H9 (cell line): ENCODE results near the gene SGSM2. TPM values are rescaled to one million over a fixed set of nuclear protein-coding genes. Genes with fewer than 3 reads are reported as not detected.

Experiments used
- DNase-seq: peaks from one replicate; pipeline ENCODE4 v3.0.0-alpha.2; 2017
- H2AFZ ChIP-seq: one replicate; pipeline ENCODE4 v1.6.1; 2013; ENCODE audit warnings: mild to moderate bottlenecking, low read length, control low read depth, moderate library complexity
- H2AK5ac ChIP-seq: 2 replicates; pipeline ENCODE4 v1.6.1; 2013; ENCODE audit warnings: low read length, control low read depth, mixed read lengths; ENCODE audit not compliant: insufficient read length
- H2BK120ac ChIP-seq: one replicate; pipeline ENCODE4 v1.6.1; 2013; ENCODE audit warnings: low read depth, mild to moderate bottlenecking, low read length, control low read depth, inconsistent platforms; ENCODE audit not compliant: poor library complexity, severe bottlenecking
- H2BK12ac ChIP-seq: 2 replicates; pipeline ENCODE4 v1.6.1; 2013; ENCODE audit warnings: low read length, control low read depth, mixed read lengths, low read depth; ENCODE audit not compliant: insufficient read length
- H2BK15ac ChIP-seq: 2 replicates; pipeline ENCODE4 v1.6.1; 2013; ENCODE audit warnings: low read depth, low read length, control low read depth
- H2BK20ac ChIP-seq: one replicate; pipeline ENCODE4 v1.6.1; 2013; ENCODE audit warnings: low read depth, mild to moderate bottlenecking, low read length, control low read depth, inconsistent platforms; ENCODE audit not compliant: poor library complexity, severe bottlenecking
- H2BK5ac ChIP-seq: 2 replicates; pipeline ENCODE4 v1.6.1; 2013; ENCODE audit warnings: low read length, control low read depth, mixed read lengths; ENCODE audit not compliant: insufficient read length
- H3K14ac ChIP-seq: 2 replicates; pipeline ENCODE4 v1.6.1; 2013; ENCODE audit warnings: low read length, control low read depth; ENCODE audit not compliant: insufficient read depth
- H3K18ac ChIP-seq: 2 replicates; pipeline ENCODE4 v1.6.1; 2013; ENCODE audit warnings: low read depth, mild to moderate bottlenecking, mixed read lengths, low read length, control low read depth; ENCODE audit not compliant: insufficient read length
- H3K23ac ChIP-seq: 2 replicates; pipeline ENCODE4 v1.6.1; 2013; ENCODE audit warnings: low read length, control low read depth, mixed read lengths, low read depth; ENCODE audit not compliant: insufficient read length
- H3K23me2 ChIP-seq: 2 replicates; pipeline ENCODE4 v1.6.1; 2013; ENCODE audit warnings: low read depth, mild to moderate bottlenecking, mixed read lengths, low read length, control low read depth; ENCODE audit not compliant: insufficient read length, poor library complexity, severe bottlenecking
- H3K27ac ChIP-seq: 2 replicates; pipeline ENCODE4 v1.5.1; 2013; ENCODE audit warnings: low read length, control low read depth, mixed read lengths, low read depth; ENCODE audit not compliant: insufficient read length
- H3K27me3 ChIP-seq: 2 replicates; pipeline ENCODE4 v1.6.1; 2013; ENCODE audit warnings: low read length, control low read depth, inconsistent platforms; ENCODE audit not compliant: insufficient read depth
- H3K4ac ChIP-seq: 2 replicates; pipeline ENCODE4 v1.6.1; 2013; ENCODE audit warnings: low read depth, mild to moderate bottlenecking, control low read depth, inconsistent platforms, low read length, moderate library complexity
- H3K4me1 ChIP-seq: 2 replicates; pipeline ENCODE4 v1.6.1; 2013; ENCODE audit warnings: low read length, control low read depth, inconsistent platforms; ENCODE audit not compliant: insufficient read depth
- H3K4me2 ChIP-seq: 2 replicates; pipeline ENCODE4 v1.6.1; 2013; ENCODE audit warnings: low read length, control low read depth, mixed read lengths; ENCODE audit not compliant: insufficient read length, insufficient read depth
- H3K56ac ChIP-seq: 2 replicates; pipeline ENCODE4 v1.6.1; 2013; ENCODE audit warnings: low read depth, mild to moderate bottlenecking, mixed read lengths, low read length, control low read depth; ENCODE audit not compliant: insufficient read length
- H3K79me1 ChIP-seq: 2 replicates; pipeline ENCODE4 v1.6.1; 2013; ENCODE audit warnings: low read depth, mild to moderate bottlenecking, moderate library complexity, low read length, control low read depth, inconsistent platforms; ENCODE audit not compliant: insufficient read depth, poor library complexity, severe bottlenecking
- H3K79me2 ChIP-seq: 2 replicates; pipeline ENCODE4 v1.6.1; 2013; ENCODE audit warnings: low read length, control low read depth, inconsistent platforms; ENCODE audit not compliant: insufficient read depth
- H3K9ac ChIP-seq: 2 replicates; pipeline ENCODE4 v1.6.1; 2013; ENCODE audit warnings: low read length, control low read depth, mixed read lengths; ENCODE audit not compliant: insufficient read length; ENCODE audit errors: extremely low read depth
- H3K9me3 ChIP-seq: one replicate; pipeline ENCODE4 v1.6.1; 2013; ENCODE audit warnings: low read depth, low read length, inconsistent platforms; ENCODE audit not compliant: control insufficient read depth
- H3T11ph ChIP-seq: one replicate; pipeline ENCODE4 v1.6.1; 2013; ENCODE audit warnings: mild to moderate bottlenecking, low read length, control low read depth, inconsistent platforms
- H4K20me1 ChIP-seq: one replicate; pipeline ENCODE4 v1.6.1; 2013; ENCODE audit not compliant: control insufficient read depth, insufficient read length, insufficient read depth
- H4K5ac ChIP-seq: 2 replicates; pipeline ENCODE4 v1.6.1; 2013; ENCODE audit warnings: low read depth, mild to moderate bottlenecking, mixed read lengths, low read length, control low read depth; ENCODE audit not compliant: insufficient read length
- H4K8ac ChIP-seq: replicated peaks from 2 replicates; pipeline ENCODE4 v1.6.1; 2013; ENCODE audit warnings: low read length, control low read depth, mixed read lengths, low read depth; ENCODE audit not compliant: insufficient read length
- H4K91ac ChIP-seq: 2 replicates; pipeline ENCODE4 v1.6.1; 2013; ENCODE audit warnings: low read depth, mild to moderate bottlenecking, moderate library complexity, mixed read lengths, low read length, control low read depth; ENCODE audit not compliant: insufficient read length
- H3K27ac Mint-ChIP-seq, 3 experiments: 2 replicates in 2 of 3; 3 replicates in 1 of 3; pipeline ENCODE4 v1.8.0; 2020 to 2021; ENCODE audit warnings: mixed read lengths in 3 of 3, mild to moderate bottlenecking in 1 of 3, moderate library complexity in 1 of 3
- H3K27me3 Mint-ChIP-seq: 2 replicates; pipeline ENCODE4 v1.8.0; 2021; ENCODE audit warnings: low read depth, mild to moderate bottlenecking, moderate library complexity, mixed read lengths
- H3K36me3 Mint-ChIP-seq, 3 experiments: 2 replicates in 2 of 3; 3 replicates in 1 of 3; pipeline ENCODE4 v1.8.0; 2020 to 2021; ENCODE audit warnings: low read depth in 3 of 3, mixed read lengths in 3 of 3; ENCODE audit not compliant: insufficient read depth in 1 of 3
- H3K4me1 Mint-ChIP-seq, 2 experiments: 2 replicates each; pipeline ENCODE4 v1.8.0; 2020; ENCODE audit warnings: mixed read lengths in 2 of 2
- H3K4me3 Mint-ChIP-seq, 2 experiments: 2 replicates in 1 of 2; 3 replicates in 1 of 2; pipeline ENCODE4 v1.8.0; 2020 to 2021; ENCODE audit warnings: mild to moderate bottlenecking in 2 of 2, mixed read lengths in 2 of 2, moderate library complexity in 1 of 2
- H3K9me3 Mint-ChIP-seq, 2 experiments: 2 replicates in 1 of 2; 3 replicates in 1 of 2; pipeline ENCODE4 v1.8.0; 2020; ENCODE audit warnings: mild to moderate bottlenecking in 2 of 2, mixed read lengths in 2 of 2, moderate library complexity in 1 of 2
- WGBS: extraction: QIAGEN DNeasy Blood & Tissue Kit; methylation state at CpG from one replicate; pipeline ENCODE4 v1.1.7; 2013; ENCODE audit warnings: missing lambda C conversion rate, low lambda C conversion rate, mixed read lengths; ENCODE audit not compliant: insufficient read length; ENCODE audit errors: extremely low coverage; 5-methylcytosine and 5-hydroxymethylcytosine counted together
- total RNA-seq: library from RNA; stranded (reverse); gene quantifications from 2 replicates; pipeline ENCODE4 v1.2.1, GENCODE V29; 2021
- TF ChIP-seq, protein P1 (sequence below): fragments of 200-600 bp; sonication (generic); conservative IDR thresholded peaks from 3 replicates; pipeline ENCODE4 v1.8.0; 2021; ENCODE audit warnings: antibody characterized with exemption, mild to moderate bottlenecking

SGSM2 gene
- total RNA-seq, 1 experiment from 2014 or later, result 45.6 TPM

GRCh38 chr17:2361010-2361760, 23.9 kb downstream of the SGSM2 start:
- Histone ChIP-seq H4K91ac (no peak overlapping the region), H2BK5ac (no peak overlapping the region), H2AFZ (no peak overlapping the region), H3K23ac (no peak overlapping the region), H3K79me1 (no peaks in the 10 kb centered on the region), H4K5ac (no peak overlapping the region), H3K4ac (no peak overlapping the region), H3K27me3 (no peaks in the 10 kb centered on the region), H2AK5ac (no peak overlapping the region), H2BK120ac (no peak overlapping the region), H4K20me1 (no peaks in the 10 kb centered on the region), H3K56ac (no peak overlapping the region), H2BK15ac (no peak overlapping the region), H3T11ph (no peak overlapping the region), H2BK12ac (no peak overlapping the region), H3K9me3 (no peaks in the 10 kb centered on the region), H3K14ac (no peak overlapping the region), H3K4me2 (no peak overlapping the region), H3K23me2 (no peaks in the 10 kb centered on the region), H4K8ac (no peak overlapping the region), H3K18ac (no peak overlapping the region), H3K27ac (no peak overlapping the region), H3K9ac (no peak overlapping the region), H3K4me1 (0 out of 2 replicates have a peak, but pooled peaks cover 2% of the 10 kb centered on the region), H3K79me2 (no peaks in the 10 kb centered on the region), H2BK20ac (no peak overlapping the region)
- Mint-ChIP-seq H3K9me3 (no peaks in the 10 kb centered on the region), H3K4me1 (no peaks in the 10 kb centered on the region), H3K36me3 (peaks cover 4 to 18% (median 8%) of the 10 kb centered on the region in 3 experiments; a peak in 6 of 7 replicates), H3K27ac (no peak overlapping the region; a peak in 2 of 7 replicates), H3K4me3 (no peak overlapping the region; a peak in 1 of 5 replicates), H3K27me3 (peaks cover 3% of the 10 kb centered on the region; the same call in 1 of the 2 replicates)
- no peak for DNase-seq
- WGBS, result no CpG with 5 or more reads among the region's 21 CpGs
- TF ChIP-seq, protein P1, sequence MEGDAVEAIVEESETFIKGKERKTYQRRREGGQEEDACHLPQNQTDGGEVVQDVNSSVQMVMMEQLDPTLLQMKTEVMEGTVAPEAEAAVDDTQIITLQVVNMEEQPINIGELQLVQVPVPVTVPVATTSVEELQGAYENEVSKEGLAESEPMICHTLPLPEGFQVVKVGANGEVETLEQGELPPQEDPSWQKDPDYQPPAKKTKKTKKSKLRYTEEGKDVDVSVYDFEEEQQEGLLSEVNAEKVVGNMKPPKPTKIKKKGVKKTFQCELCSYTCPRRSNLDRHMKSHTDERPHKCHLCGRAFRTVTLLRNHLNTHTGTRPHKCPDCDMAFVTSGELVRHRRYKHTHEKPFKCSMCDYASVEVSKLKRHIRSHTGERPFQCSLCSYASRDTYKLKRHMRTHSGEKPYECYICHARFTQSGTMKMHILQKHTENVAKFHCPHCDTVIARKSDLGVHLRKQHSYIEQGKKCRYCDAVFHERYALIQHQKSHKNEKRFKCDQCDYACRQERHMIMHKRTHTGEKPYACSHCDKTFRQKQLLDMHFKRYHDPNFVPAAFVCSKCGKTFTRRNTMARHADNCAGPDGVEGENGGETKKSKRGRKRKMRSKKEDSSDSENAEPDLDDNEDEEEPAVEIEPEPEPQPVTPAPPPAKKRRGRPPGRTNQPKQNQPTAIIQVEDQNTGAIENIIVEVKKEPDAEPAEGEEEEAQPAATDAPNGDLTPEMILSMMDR, result no peak
